Activated CD4-positive, alpha-beta memory T cell treated with anti-CD3 and anti-CD28 coated beads, Interleukin-2, amount 10 ng/mL, durations not matched to agents 7 days and 5 days (primary cell): ENCODE results near the gene LAMB2. TPM values are rescaled to one million over a fixed set of nuclear protein-coding genes. Genes with fewer than 3 reads are reported as not detected.

Experiments used
- CTCF ChIA-PET: fragments of 350-600 bp; sonication (Branson Sonifier 250); formaldehyde crosslinking; loops from one replicate; lab custom pipeline; 2021; ENCODE audit warnings: antibody characterized with exemption, inconsistent platforms; lab: Charles Lee
- POLR2A ChIA-PET: fragments of 350-600 bp; sonication (Branson Sonifier 250); formaldehyde crosslinking; loops from one replicate; lab custom pipeline; 2021; ENCODE audit warnings: antibody characterized with exemption; lab: Charles Lee
- DNase-seq: peaks from one replicate; pipeline ENCODE4 v3.0.0-alpha.2; 2020
- H3K27ac Mint-ChIP-seq: one replicate; pipeline ENCODE4 v1.8.0; 2021; ENCODE audit warnings: mild to moderate bottlenecking, mixed read lengths
- H3K27me3 Mint-ChIP-seq: one replicate; pipeline ENCODE4 v1.8.0; 2021; ENCODE audit warnings: mixed read lengths
- H3K36me3 Mint-ChIP-seq: one replicate; pipeline ENCODE4 v1.8.0; 2021; ENCODE audit warnings: low read depth, mixed read lengths
- H3K4me1 Mint-ChIP-seq: one replicate; pipeline ENCODE4 v1.8.0; 2021; ENCODE audit warnings: mixed read lengths
- H3K4me3 Mint-ChIP-seq: one replicate; pipeline ENCODE4 v1.8.0; 2021; ENCODE audit warnings: mild to moderate bottlenecking, mixed read lengths
- H3K9me3 Mint-ChIP-seq: one replicate; pipeline ENCODE4 v1.8.0; 2021; ENCODE audit warnings: mixed read lengths
- total RNA-seq, 2 experiments: library from RNA; stranded (reverse); gene quantifications; one replicate each; pipeline ENCODE4 v1.2.3, GENCODE V29; 2021

LAMB2 gene
- total RNA-seq, 2 experiments from 2014 or later = not detected

- POLR2A ChIA-PET = interaction anchor here (0.6 to 0.8 kb wide), 2 partner anchors 63 to 876 kb away, joined by 3 read pairs; partner anchors contain the start of gene QRICH1
- CTCF ChIA-PET = interaction anchor here (0.6 to 2.3 kb wide), 10 partner anchors 8 to 292 kb away, joined by 3 to 11 read pairs (median 3); partner anchors contain the start of genes CCDC71, KLHDC8B, QRICH1 and WDR6
- Mint-ChIP-seq H3K27me3 (no peaks in the 10 kb centered on the region), H3K4me3 (no peak overlapping the region), H3K36me3 (peaks cover 4% of the 10 kb centered on the region), H3K4me1 (peaks cover 12% of the 10 kb centered on the region), H3K27ac (no peak overlapping the region), H3K9me3 (no peaks in the 10 kb centered on the region)
- DNase-seq = no peak
Observed at GRCh38 chr3:49157289-49157688, 24.4 kb upstream of the LAMB2 start.

DNA sequence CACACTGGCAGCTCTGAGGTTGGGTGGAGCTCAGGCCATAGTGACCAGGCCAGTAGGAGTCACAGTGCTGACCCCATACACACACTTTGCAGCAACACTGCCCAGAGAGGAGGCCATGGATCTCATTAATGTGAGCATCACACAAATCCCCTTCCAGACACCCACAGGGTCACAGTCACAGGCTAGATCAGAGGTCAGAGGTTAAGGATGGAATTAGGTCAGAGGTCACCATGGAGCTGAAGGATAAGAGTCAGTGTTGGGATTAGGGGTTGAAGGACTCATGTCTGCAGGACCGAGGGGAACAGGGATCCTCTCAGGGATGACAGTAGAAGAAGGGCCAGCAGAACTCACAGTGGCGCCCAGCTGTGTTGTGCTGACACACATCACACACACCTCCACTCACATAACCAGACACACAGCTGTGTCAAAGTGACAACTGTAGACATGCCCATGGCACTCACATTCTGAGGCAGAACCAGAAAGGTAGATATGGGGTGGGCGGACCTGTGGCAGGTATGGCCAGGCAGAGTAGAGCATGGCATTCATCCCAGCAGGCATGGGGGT lies 20.6 kb upstream of the LAMB2 start:
- no peaks in the 10 kb centered on the region for H3K9me3 Mint-ChIP-seq
- POLR2A ChIA-PET = interaction anchor here (0.6 to 1.3 kb wide), 2 partner anchors 11 to 52 kb away, joined by 3 to 6 read pairs; no protein-coding TSS in a partner anchor
- CTCF ChIA-PET = interaction anchor here (1.0 kb wide), 1 partner anchor 166 kb away, joined by 3 read pairs; no protein-coding TSS in a partner anchor
- H3K27ac Mint-ChIP-seq = no peak overlapping the region
- H3K27me3 Mint-ChIP-seq = no peaks in the 10 kb centered on the region
- no peak overlapping the region for H3K4me3 Mint-ChIP-seq
- no peak for DNase-seq
- H3K36me3 Mint-ChIP-seq = no peaks in the 10 kb centered on the region
- peaks cover 2% of the 10 kb centered on the region for H3K4me1 Mint-ChIP-seq

DNA sequence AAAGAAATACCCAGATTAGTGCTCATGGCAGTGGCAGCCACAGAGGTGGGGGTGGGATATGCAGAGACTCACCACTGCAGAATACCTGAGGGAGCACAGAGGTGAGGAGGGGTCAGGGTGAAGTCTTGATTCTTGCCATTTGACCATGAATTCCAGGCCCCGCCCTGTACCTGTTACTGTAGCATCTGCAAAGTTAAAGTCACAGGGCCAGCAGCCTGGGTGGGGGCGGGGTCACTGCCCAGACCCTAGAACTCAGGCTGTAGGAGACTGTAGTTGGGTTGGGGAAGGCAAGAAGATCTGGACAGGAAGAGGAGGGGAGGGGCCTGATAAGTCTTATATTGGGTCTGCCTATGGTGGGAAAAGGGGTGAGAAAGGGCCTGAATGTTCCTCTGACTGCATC lies 18.8 kb upstream of the LAMB2 start:
- ChIA-PET POLR2A (interaction anchor here (0.7 kb wide), 1 partner anchor 508 kb away, joined by 3 read pairs; no protein-coding TSS in a partner anchor), CTCF (no interaction called here)
- H3K9me3 Mint-ChIP-seq = no peaks in the 10 kb centered on the region
- H3K4me3 Mint-ChIP-seq = no peak overlapping the region
- no peaks in the 10 kb centered on the region for H3K27me3 Mint-ChIP-seq
- no peak for DNase-seq
- H3K27ac Mint-ChIP-seq = no peak overlapping the region
- no peaks in the 10 kb centered on the region for H3K4me1 Mint-ChIP-seq
- no peaks in the 10 kb centered on the region for H3K36me3 Mint-ChIP-seq

DNA sequence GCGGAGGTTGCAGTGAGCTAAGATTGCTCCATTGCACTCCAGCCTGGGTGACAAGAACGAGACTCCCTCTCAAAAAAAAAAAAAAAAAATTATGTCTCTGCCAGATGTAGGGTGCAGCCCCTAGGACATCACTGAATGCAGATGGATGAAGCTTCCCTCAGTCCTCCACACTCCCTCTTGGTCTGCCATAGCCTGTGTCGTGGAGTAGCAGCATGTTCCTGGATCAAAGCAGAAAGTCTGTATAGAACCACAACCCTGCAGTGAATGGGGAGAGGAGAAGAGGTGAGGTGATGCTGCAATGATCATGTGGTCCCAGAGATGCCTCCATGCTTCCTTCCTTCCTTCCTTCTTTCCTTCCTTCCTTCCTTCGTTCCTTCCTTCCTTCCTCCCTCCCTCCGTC lies 15.3 kb upstream of the LAMB2 start:
- Mint-ChIP-seq H3K4me3 (no peak overlapping the region), H3K4me1 (no peaks in the 10 kb centered on the region), H3K36me3 (no peaks in the 10 kb centered on the region), H3K27ac (no peak overlapping the region), H3K9me3 (no peaks in the 10 kb centered on the region), H3K27me3 (no peaks in the 10 kb centered on the region)
- ChIA-PET CTCF (no interaction called here), POLR2A (interaction anchor here (0.6 kb wide), 1 partner anchor 97 kb away, joined by 3 read pairs; no protein-coding TSS in a partner anchor)
- no peak for DNase-seq

- H3K4me1 Mint-ChIP-seq = peaks cover 10% of the 10 kb centered on the region
- H3K27me3 Mint-ChIP-seq = peaks cover 8% of the 10 kb centered on the region
- no peaks in the 10 kb centered on the region for H3K9me3 Mint-ChIP-seq
- H3K4me3 Mint-ChIP-seq = no peak overlapping the region
- no peak overlapping the region for H3K27ac Mint-ChIP-seq
- no peak for DNase-seq
- ChIA-PET CTCF (no interaction called here), POLR2A (no interaction called here)
- no peaks in the 10 kb centered on the region for H3K36me3 Mint-ChIP-seq
Observed at GRCh38 chr3:49140080-49140479, 7.2 kb upstream of the LAMB2 start.

DNA sequence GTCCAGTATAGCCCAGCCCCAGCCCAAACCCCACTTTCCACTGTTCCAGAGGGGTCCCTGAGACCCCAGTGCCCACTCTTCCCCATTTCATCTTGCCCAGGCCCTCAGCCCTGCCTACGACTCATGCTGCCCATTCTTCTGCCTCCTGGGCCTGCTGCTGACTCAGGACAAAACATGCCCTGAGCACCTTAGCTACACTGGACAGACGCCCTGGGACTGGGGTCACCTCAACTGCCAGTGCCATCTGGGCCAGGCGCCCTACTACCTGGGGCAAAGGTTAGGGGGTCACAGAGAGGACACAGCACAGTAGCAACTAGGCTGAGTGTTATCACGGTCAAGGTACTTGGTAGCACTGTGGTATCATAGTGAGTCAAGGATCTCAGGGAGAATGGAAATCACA lies 2.6 kb upstream of the LAMB2 start:
- Mint-ChIP-seq H3K4me1 (no peaks in the 10 kb centered on the region), H3K36me3 (no peaks in the 10 kb centered on the region), H3K27ac (no peak overlapping the region), H3K9me3 (no peaks in the 10 kb centered on the region), H3K27me3 (peaks cover 8% of the 10 kb centered on the region), H3K4me3 (no peak overlapping the region)
- ChIA-PET POLR2A (interaction anchor here (0.8 kb wide), 1 partner anchor 15 kb away, joined by 3 read pairs; the partner anchor contains the start of gene USP19), CTCF (no interaction called here)
- DNase-seq = no peak

DNA sequence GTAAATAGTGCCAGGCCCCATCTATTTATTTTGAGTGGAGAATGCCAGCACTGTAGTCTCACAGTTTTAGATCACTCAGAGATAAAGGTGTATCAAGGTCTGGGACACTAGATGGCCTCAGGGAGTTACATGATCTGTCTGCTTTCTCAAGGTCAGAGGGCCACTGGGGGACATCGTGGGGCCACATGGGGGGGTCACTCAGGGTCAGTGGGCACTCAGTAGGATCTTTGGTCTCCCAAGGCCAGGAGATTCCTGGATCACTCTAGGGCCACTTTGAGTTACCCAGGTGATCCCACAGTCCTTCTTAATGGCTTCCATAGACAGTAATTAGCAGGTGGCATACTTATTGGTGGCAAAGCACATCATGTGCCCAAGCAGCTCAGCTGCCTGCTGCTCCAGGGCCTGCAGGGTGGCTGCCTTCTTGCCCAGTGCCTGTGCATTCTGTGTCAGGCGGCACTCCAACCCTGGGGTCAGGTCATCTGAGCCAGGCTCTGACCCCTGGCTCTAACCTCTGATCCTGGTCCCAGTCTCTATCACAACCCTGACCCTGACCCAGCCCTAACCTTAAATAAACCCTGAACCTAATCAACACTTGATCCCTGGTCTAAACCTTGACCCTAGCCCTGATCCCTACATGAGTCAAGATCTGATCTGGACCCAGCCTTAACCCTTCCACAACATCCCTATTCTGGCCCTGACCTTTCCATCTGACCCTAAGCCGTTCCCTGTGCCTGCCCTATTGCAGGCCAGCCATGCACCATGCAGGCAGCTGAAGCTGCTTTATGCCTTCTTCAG lies 1.8 kb upstream of the LAMB2 start:
- H3K27me3 Mint-ChIP-seq = peaks cover 8% of the 10 kb centered on the region
- CTCF ChIA-PET = interaction anchor here (0.6 to 1.3 kb wide), 2 partner anchors 14 to 315 kb away, joined by 3 read pairs; partner anchors contain the start of gene USP19

DNA sequence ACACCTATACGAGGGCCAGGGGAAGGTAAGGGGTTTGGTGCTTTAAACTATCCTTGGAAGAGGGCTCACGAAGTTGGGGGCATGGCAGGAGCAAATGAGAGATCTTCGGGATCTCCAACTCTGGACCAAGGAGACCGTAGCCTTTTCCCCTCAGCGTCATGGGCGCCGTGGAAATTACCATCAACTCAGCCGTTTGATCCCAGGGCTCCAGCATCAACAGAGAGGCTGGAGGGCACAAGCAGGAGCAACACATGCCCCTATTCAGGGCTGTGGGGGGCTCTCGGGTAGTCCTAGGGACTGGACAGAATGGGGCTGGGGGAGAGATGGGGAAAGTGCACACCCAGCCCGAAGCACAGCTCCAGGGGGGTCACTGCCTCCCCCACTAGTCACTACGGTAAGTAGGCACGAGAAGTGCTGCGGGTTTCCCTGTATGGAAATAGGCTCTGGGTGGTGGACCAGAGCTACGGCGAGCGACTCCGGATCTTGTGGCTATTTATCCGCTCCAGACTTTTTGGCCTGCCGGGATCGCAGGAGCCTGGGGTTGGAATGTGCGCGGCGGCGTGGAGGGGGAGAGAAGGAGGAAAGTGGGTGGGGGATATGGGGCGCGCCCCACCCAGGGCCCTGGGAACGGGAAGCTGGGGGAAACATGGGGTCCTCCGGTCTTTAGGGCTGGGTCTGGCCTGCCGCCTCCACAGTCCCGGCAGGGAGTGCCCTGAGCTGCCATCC lies 539 bp upstream of the LAMB2 start:
- CTCF ChIA-PET = interaction anchor here (0.6 to 1.3 kb wide), 2 partner anchors 13 to 279 kb away, joined by 3 read pairs; partner anchors contain the start of gene USP19
- H3K4me1 Mint-ChIP-seq = no peaks in the 10 kb centered on the region
- no peaks in the 10 kb centered on the region for H3K9me3 Mint-ChIP-seq

More for the DNA sequence above, 1.8 kb upstream of the LAMB2 start:
- POLR2A ChIA-PET = interaction anchor here (0.8 kb wide), 1 partner anchor 14 kb away, joined by 3 read pairs; the partner anchor contains the start of gene USP19
- Mint-ChIP-seq H3K9me3 (no peaks in the 10 kb centered on the region), H3K36me3 (no peaks in the 10 kb centered on the region), H3K4me3 (no peak overlapping the region), H3K27ac (no peak overlapping the region), H3K4me1 (no peaks in the 10 kb centered on the region)
- DNase-seq = no peak

DNA sequence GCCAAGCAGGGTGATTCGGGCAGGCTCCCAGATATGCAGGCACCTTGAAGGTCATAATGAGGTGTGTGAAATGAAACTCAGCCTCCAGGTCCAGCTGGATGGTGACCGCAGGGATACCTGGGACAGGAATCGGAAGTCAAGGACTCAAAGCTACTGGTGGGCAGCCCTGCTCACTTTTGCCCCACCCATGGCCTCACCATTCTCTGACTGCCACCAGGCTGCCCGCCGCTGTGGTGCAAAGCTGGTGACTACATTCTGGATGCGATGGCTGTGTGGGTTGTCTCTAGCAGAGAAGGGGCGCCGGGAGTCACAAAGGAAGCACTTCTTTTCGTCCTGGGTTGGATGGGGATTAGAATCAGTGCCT lies 795 bp downstream of the LAMB2 start:
- Mint-ChIP-seq H3K36me3 (no peaks in the 10 kb centered on the region), H3K4me1 (no peaks in the 10 kb centered on the region), H3K27me3 (peaks cover 5% of the 10 kb centered on the region), H3K4me3 (no peak overlapping the region), H3K27ac (no peak overlapping the region), H3K9me3 (no peaks in the 10 kb centered on the region)
- CTCF ChIA-PET = no interaction called here
- no peak for DNase-seq
- POLR2A ChIA-PET = interaction anchor here (2.0 to 2.5 kb wide), 2 partner anchors 11 to 39 kb away, joined by 6 to 10 read pairs; partner anchors contain the start of genes QRICH1 and USP19

More for the DNA sequence above, 539 bp upstream of the LAMB2 start:
- no peak for DNase-seq
- Mint-ChIP-seq H3K27ac (no peak overlapping the region), H3K4me3 (no peak overlapping the region), H3K27me3 (peaks cover 8% of the 10 kb centered on the region), H3K36me3 (no peaks in the 10 kb centered on the region)
- POLR2A ChIA-PET = interaction anchor here (2.5 kb wide), 1 partner anchor 40 kb away, joined by 10 read pairs; the partner anchor contains the start of gene QRICH1

DNA sequence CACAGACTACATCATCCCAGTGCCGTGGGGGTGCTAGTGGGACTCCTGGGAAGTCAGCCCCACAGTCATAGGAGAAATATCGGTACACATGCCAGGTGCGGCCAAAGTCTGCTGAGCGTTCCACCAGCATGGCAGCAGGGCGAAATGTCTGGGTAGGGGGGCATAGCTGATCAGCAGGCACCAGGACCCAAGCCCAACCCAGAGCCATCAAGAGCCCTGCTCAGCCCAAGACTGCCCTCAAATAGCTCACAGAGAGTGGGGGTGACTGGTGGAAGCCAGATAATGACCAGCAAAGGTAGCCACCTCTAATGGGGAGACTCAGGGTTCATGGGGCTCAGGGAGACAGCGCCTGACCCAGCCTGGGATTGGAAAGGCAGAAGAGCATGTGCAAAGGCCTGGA lies 1.3 kb downstream of the LAMB2 start:
- DNase-seq = no peak
- no peaks in the 10 kb centered on the region for H3K36me3 Mint-ChIP-seq
- H3K4me3 Mint-ChIP-seq = no peak overlapping the region
- H3K27ac Mint-ChIP-seq = no peak overlapping the region
- ChIA-PET CTCF (no interaction called here), POLR2A (interaction anchor here (2.0 to 2.5 kb wide), 2 partner anchors 11 to 38 kb away, joined by 6 to 10 read pairs; partner anchors contain the start of genes QRICH1 and USP19)
- no peaks in the 10 kb centered on the region for H3K9me3 Mint-ChIP-seq
- peaks cover 5% of the 10 kb centered on the region for H3K27me3 Mint-ChIP-seq
- H3K4me1 Mint-ChIP-seq = no peaks in the 10 kb centered on the region

GRCh38 chr3:49131040-49131439 lies 1.8 kb downstream of the LAMB2 start:
- CTCF ChIA-PET = no interaction called here
- POLR2A ChIA-PET = interaction anchor here (2.0 kb wide), 1 partner anchor 10 kb away, joined by 6 read pairs; the partner anchor contains the start of gene USP19
- Mint-ChIP-seq H3K4me3 (no peak overlapping the region), H3K27me3 (peaks cover 5% of the 10 kb centered on the region), H3K9me3 (no peaks in the 10 kb centered on the region), H3K36me3 (no peaks in the 10 kb centered on the region), H3K4me1 (no peaks in the 10 kb centered on the region), H3K27ac (no peak overlapping the region)
- DNase-seq = no peak

DNA sequence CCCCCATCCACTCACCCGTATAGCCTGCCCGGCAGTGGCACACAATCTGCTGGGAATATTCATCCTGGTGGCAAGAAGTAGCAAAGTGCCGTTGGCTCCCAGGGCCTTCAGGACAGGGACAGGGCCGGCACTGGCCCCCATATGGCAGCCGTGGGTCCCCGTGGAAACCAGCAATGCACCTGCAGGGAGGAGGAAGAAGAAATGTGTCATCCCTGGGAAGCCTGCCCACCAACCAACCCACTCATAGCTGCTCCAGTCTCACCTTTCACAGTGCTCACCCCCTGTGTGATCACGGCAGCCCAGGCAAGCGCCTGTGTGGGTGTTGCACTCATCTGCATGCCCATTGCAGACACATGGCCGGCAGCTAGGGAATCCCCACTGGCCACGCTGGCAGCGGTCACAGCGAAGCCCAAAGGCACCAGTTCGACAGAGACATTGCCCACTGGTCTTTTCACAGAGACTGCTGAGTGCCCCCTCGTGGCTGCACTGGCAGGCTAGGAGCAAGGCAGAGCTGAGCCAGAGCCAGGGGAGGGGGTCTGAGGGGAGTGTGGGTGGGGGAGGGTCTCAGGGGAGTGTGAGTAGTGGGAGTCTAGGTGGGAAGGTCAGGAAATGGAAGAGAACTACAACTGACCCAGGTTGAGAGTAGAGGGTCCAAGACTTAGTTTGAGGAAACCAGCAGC lies 7.7 kb downstream of the LAMB2 start:
- H3K9me3 Mint-ChIP-seq = no peaks in the 10 kb centered on the region
- H3K36me3 Mint-ChIP-seq = no peaks in the 10 kb centered on the region
- H3K27ac Mint-ChIP-seq = no peak overlapping the region
- peaks cover 12% of the 10 kb centered on the region for H3K4me1 Mint-ChIP-seq
- DNase-seq = no peak
- no peak overlapping the region for H3K4me3 Mint-ChIP-seq
- ChIA-PET CTCF (interaction anchor here (1.6 kb wide), 1 partner anchor 31 kb away, joined by 3 read pairs; the partner anchor contains the start of gene QRICH1), POLR2A (no interaction called here)
- no peaks in the 10 kb centered on the region for H3K27me3 Mint-ChIP-seq
